ENCODE measurements around the gene SLC9A7.
A peak's percentile ranks its signal among the peaks of the same experiment; 100 is the strongest.

Gene SLC9A7

DNA sequence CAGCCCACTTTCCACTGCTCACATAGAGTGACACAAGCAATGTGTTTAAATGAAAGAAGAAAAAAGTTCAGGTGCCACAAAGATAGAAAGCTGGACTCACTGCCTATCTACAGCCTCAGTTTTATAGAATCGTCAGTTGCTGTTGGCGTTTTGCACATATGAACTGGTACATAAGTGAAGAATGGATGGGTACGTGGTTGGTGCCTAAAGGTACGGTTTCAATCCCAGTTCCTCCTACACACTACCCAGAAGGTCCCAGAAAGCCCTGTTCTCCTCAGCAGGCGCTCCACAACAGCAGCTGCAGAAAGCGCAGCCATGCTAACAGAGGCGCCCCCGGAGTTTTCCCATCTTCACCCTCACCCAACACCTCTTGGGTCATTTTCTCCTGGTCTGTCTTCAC is 161.7 kb downstream of the SLC9A7 start:
- DNase-seq = no peak

- DNase-seq = no peak
These were observed 163.8 kb downstream of the SLC9A7 start for GRCh38 chrX:46595084-46595483.

GRCh38 chrX:46589977-46590723 is 168.8 kb downstream of the SLC9A7 start:
- no peak for DNase-seq

- no peak for DNase-seq
These were observed 170.7 kb downstream of the SLC9A7 start for GRCh38 chrX:46588263-46588662.

DNA sequence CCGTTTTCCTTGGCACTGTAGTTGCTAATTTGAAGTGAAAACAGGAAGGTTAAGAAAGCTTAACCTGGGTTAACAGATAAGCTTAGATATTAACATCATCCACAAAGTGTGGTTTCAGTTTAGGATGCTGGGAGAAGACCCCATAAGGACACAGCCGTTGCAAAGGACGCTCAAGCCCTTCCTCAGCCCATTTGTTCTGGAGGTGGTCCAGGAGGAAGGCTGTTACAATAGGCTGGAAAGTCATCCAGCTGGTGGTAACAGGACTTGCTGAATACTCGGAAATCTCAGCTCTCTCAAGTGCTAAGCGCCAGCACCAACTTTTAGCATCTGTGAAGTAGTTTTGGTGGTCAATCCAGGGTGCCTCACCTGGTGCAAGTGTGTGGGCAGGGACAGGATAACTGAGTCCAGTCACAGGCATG is 171.2 kb downstream of the SLC9A7 start:
- DNase-seq = no peak

DNA sequence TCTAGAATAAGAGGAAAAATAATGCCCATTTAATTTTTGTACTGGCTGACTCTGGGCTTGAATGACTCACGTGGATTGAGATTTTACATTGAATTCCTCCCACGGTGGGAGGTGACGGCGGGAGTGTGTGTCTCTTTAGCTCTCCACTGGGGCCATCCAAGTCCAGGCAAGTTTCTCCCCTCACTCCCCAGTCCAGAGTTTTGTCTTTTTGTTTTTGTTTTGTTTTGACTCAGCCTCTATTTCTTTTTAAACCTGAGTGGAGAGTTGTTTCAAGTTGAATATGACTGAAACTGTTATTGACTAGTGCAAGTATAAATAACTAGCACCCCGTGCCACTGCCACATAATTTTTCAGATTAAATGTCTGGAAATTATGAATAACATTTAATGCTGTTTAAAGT is 171.8 kb downstream of the SLC9A7 start:
- no peak for DNase-seq

DNA sequence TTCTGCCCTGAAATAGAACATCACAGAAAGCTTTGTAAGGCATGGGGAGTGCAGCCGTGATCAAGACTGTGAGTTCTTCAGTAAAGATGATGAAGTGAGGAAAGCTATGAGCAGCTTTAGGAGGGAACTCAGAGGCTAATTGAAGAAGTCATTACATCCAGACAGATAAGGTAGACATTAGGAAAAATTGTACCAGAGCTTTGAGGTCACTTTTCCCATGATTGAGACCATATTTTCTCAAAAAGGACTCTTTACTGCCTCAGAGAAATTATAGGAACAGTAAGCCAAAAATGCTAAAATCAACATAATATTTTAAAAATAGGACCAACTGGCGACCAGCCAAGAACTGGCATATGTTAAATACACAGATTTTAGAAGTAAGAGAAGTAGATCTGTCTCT is 174.2 kb downstream of the SLC9A7 start:
- DNase-seq = peak; percentile 22

DNA sequence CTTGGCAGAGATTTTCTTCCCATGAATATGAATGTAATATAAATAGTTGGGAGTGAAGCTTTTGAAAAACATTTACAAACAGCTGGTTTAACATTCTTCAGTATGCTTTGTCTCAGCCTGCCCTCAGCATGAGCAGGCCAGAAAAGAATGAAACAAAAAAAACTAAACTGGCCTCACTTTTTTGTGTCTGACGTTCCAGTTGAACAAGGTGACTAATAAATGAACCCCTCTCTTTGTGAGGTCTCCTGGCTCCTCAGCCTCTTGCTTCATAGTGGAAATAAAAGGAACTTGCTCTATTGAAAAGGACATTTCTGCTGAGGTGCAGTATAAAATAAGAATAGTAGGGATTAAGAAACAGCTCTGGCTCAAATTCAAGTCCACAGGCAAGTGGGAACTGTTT is 176.0 kb downstream of the SLC9A7 start:
- no peak for DNase-seq

DNA sequence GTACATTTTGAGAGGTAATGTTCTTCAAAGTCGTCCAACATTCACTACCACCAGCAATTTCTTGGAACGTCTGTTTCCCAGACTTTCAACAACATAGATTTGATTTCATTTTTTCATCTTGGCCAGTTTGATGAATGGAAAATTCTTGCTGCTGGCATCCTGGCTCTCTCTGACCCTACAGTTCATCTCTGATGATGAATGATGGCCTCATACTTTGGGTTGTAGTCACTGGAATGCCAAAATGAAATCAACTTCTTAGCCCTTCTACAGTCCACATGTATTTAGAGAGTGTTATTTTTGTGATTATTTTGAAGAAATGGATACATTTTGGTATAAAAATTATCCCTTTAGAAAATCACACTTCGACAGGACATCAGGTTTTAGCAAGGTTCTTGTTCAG is 176.6 kb downstream of the SLC9A7 start:
- DNase-seq = no peak

GRCh38 chrX:46580613-46581012 is 178.3 kb downstream of the SLC9A7 start:
- DNase-seq = no peak

- DNase-seq = no peak
These were observed 179.7 kb downstream of the SLC9A7 start for GRCh38 chrX:46579250-46579649.

- no peak for DNase-seq
These were observed 181.5 kb downstream of the SLC9A7 start for GRCh38 chrX:46577221-46578005.

DNA sequence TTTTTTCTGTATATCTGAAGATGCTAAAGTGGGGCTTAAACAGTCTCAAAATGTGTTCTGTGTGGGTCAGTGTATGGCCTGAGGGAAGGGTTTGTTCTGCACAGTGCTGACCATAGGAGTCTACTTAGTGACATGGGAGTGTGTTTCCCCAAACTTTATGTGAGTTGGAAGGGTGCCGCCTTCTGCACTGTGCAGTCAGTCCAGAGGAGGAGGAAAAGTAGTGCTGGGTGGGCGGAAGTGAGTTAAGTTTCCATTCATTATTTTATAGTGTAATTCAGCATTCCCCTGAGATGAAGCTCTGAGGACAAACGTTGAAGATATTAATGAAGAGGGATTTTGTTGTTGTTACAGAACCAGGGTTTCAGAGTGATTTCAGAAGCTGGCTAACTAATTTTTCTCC is 182.5 kb downstream of the SLC9A7 start:
- no peak for DNase-seq

- DNase-seq = no peak
These were observed 182.9 kb downstream of the SLC9A7 start for GRCh38 chrX:46575991-46576392.

- DNase-seq = no peak
These were observed 183.3 kb downstream of the SLC9A7 start for GRCh38 chrX:46575586-46575985.

DNA sequence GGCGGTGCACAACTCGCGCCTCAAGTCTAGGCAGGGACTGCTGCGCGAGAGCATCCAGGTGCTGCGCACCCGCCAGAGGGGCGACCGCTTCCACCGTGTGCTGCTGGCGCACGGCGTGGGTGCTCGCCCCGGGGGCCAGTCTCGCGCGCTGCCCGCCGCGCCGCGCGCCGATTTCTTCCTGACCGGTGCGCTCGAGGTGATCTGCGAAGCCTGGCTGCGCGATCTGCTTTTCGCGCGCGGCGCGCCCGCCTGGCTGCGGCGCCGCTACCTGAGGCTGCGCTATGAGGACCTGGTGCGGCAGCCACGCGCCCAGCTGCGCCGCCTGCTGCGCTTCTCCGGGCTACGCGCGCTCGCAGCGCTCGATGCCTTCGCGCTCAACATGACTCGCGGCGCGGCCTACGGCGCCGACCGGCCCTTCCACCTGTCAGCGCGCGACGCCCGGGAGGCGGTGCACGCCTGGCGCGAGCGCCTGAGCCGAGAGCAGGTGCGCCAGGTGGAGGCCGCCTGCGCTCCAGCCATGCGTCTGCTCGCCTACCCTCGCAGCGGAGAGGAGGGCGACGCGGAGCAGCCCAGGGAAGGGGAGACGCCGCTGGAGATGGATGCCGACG is 184.0 kb downstream of the SLC9A7 start:
- DNase-seq = no peak

DNA sequence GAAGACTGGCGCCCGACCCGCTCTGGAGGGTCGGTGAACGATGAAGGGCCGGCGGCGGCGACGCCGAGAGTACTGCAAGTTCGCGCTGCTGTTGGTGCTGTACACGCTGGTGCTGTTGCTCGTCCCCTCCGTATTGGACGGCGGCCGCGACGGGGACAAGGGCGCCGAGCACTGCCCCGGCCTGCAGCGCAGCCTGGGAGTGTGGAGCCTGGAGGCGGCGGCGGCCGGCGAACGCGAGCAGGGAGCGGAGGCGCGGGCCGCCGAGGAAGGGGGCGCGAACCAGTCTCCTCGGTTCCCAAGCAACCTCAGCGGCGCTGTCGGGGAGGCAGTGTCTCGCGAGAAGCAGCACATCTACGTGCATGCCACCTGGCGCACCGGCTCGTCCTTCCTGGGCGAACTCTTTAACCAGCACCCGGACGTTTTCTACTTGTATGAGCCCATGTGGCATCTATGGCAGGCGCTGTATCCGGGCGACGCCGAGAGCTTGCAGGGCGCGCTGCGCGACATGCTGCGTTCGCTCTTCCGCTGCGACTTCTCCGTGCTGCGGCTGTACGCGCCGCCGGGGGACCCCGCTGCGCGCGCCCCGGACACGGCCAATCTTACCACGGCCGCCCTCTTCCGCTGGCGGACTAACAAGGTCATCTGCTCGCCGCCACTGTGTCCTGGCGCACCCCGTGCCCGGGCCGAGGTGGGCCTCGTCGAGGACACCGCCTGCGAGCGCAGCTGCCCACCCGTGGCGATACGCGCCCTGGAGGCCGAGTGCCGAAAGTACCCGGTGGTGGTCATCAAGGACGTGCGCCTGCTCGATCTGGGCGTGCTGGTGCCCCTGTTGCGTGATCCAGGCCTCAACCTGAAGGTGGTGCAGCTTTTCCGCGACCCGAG is 184.8 kb downstream of the SLC9A7 start:
- DNase-seq = no peak

GRCh38 chrX:46573331-46573891 is 185.5 kb downstream of the SLC9A7 start, which contains the start of gene CHST7:
Gene CHST7, plus strand, starts transcription at chrX:46573765. Its CDS starts 167 bp downstream, at chrX:46573932.
- peak; percentile 68 for DNase-seq

DNA sequence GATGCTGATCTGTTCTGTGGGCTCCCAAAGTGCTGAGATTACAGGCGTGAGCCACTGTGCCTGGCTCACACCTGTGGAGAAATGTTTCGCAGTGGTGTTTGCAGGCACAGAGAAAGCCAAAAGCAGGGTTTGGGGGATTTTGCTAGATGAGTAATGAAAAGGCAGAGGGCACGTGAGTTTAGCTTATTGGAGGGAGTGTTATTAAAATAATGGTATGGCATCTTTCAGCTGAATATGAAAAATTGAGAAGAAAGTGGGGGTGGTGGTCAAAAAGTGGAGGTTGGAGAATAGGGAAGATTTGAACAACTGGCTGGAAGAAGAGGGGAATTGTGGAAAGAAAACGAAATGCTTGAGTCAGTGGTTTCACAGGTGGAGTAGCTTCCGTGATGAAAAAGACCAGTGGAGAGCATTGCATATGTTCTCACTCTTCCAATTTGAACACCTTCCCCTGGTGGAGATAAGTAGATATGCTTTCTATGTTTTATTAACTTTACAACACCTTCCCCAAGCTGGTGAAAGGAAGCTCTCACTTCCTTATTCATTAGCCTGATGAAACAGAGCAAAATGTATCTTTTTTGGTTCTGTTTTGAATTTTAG is 186.5 kb downstream of the SLC9A7 start:
- no peak for DNase-seq

DNA sequence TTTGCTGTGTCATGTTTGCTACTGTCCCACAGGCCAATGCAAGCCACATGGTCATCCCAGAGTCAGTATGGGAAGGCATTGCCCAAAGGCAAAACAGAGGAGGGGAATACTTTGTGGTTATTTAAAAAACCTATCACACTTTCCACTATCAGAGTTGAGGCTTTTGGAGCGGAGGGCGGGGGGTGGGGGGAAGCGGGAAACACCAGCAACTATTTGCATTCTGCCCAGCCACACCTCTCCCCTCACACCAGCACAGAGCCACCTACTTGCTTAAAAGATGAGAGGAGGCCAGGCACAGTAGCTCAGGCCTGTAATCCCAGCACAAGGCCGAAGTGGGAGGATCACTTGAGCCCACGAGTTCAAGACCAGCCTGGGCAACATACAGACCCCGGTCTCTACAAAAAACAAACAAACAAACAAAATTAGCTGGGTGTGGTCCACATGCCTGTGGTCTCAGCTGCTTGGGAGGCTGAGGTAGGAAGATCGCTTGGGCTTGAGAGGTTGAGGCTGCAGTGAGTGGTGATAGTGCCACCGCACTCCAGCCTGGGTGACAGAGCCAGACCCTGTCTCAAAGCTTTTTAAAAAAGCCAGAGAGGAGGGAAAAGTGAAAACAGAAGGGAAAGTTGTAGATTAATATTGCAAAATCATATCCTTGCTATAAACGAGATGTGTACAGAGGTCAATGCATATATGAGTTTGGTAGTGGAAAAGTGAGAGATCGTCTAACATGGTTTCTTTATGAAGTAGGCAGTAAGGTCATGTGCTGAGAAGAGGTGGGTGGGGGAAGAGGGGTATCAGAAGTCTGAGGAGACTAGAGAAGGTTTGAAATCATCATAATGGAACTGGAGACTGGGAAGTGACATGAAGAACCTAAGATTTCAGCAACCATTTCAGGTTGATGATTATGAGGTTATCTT is 187.2 kb downstream of the SLC9A7 start:
- no peak for DNase-seq

DNA sequence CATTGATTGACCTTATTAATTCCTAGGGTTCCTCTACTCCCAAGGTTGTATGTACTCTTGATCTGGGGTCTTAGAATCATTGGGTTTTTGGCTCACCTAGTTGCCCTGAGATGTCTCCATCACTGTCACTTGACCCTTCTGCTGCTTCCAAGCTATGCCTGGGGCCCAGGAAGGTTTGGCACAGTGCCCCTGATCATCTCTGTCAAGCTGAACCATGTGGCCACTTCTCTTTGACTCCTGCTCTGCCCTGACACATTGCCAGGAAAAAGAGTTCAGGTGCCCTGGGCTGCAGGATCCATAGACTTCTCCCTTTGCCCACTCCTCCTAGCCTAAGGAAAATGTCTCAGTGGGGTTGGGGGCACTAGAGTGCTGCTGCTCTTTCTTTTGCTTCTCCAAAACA is 189.3 kb downstream of the SLC9A7 start:
- no peak for DNase-seq
